Measurements from ENCODE around the gene STX1B. TPM values are rescaled to one million over a fixed set of nuclear protein-coding genes. Genes with fewer than 3 reads are reported as not detected.

STX1B gene
- total RNA-seq, 2 experiments from 2014 or later, result 0.47 to 2.1 TPM

DNA sequence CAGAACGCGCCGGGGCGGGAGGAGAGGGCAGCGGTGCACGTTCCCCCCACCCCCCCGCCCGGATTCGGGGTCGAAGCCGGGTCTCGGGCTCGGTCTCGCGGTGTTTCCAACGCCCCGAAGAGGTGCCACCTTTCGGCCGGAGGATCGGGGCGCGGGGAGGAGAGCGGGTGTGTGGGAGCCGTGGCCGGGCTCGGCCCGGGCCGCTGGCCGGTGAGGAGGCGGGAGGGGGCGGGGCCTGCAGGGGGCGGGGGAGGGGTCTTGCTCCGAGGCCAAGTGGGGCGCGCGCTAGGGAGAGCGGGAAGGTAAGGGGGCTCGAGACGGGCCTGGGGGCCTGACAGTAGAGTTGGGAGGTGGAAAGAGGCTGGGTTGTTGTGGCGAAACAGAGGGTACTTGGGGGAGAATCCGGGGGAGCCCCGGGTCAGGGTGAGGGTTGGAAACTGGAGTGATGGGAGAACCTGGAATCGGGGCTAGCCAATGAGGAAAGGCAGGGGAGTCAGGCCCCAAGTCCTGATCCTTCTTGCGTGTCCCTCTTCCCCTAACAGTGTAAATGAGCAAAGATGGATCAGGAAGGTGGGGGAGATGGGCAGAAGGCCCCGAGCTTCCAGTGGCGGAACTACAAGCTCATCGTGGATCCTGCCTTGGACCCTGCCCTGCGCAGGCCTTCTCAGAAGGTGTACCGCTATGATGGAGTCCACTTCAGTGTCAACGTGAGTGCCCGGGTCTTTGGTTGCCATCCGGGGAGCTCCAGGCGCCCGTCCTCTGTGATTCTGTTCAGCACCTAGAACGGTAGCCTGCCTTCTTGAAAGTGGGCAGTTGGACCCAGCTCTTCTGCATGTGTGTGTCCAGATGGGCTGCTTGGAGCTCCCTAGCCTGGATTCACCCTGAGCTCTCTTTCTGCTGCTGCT is 52.0 kb downstream of the STX1B start:
- TF ChIP-seq EZH2phosphoT487 (IDR thresholded peaks at IDR 0.05; ENCODE audit: borderline replicate concordance, low read depth, low read length), result no peak
- TF ChIP-seq, protein P1, sequence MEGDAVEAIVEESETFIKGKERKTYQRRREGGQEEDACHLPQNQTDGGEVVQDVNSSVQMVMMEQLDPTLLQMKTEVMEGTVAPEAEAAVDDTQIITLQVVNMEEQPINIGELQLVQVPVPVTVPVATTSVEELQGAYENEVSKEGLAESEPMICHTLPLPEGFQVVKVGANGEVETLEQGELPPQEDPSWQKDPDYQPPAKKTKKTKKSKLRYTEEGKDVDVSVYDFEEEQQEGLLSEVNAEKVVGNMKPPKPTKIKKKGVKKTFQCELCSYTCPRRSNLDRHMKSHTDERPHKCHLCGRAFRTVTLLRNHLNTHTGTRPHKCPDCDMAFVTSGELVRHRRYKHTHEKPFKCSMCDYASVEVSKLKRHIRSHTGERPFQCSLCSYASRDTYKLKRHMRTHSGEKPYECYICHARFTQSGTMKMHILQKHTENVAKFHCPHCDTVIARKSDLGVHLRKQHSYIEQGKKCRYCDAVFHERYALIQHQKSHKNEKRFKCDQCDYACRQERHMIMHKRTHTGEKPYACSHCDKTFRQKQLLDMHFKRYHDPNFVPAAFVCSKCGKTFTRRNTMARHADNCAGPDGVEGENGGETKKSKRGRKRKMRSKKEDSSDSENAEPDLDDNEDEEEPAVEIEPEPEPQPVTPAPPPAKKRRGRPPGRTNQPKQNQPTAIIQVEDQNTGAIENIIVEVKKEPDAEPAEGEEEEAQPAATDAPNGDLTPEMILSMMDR (conservative IDR thresholded peaks at IDR 0.05; ENCODE audit: low read length), result no peak
- intact Hi-C loops (cut with micrococcal nuclease; ENCODE audit: unreplicated experiment), result loop anchor here (5.0 kb wide), 1 partner anchor 114 kb away; the partner anchor contains the start of genes ZNF646 and ZNF668
- ChIA-PET POLR2A (interaction anchor here (0.5 kb wide), 1 partner anchor 133 kb away, joined by 3 read pairs; no protein-coding TSS in a partner anchor), CTCF (ENCODE audit: unreplicated experiment) (interaction anchor here (0.6 kb wide), 1 partner anchor 33 kb away, joined by 3 read pairs; no protein-coding TSS in a partner anchor)
- H3K9me3 ChIP-seq (ENCODE audit: low read length), result no peaks in the 10 kb centered on the region
- H3K4me3 ChIP-seq (ENCODE audit: low read depth, low read length, poor library complexity, severe bottlenecking), result peak overlapping the region; percentile 75
- H3K4me2 ChIP-seq (ENCODE audit: low read length), result peak overlapping the region; percentile 94
- peaks cover 33% of the 10 kb centered on the region for H3K4me1 ChIP-seq (ENCODE audit: insufficient read depth, low read length, poor library complexity, severe bottlenecking)
- no TSS peak for BruUV-seq (replicated peaks)
- peaks cover 11% of the 10 kb centered on the region for H4K20me1 ChIP-seq (ENCODE audit: insufficient read depth, low read length)
- peak overlapping the region; percentile 90 for H3K27ac ChIP-seq (ENCODE audit: low read depth, low read length, poor library complexity, severe bottlenecking)
- H3K9me2 ChIP-seq (ENCODE audit: insufficient read depth, low read length), result no peaks in the 10 kb centered on the region
- no peak overlapping the region for H2AFZ ChIP-seq (ENCODE audit: low read length)
- H3K79me2 ChIP-seq (ENCODE audit: insufficient read depth, low read depth, low read length), result peaks cover 27% of the 10 kb centered on the region
- H3K36me3 ChIP-seq (ENCODE audit: insufficient read depth, low read length), result peaks cover 49% of the 10 kb centered on the region
- peak; percentile 73 for DNase-seq (ENCODE audit: low spot score)

- H3K79me2 ChIP-seq (ENCODE audit: insufficient read depth, low read depth, low read length), result peaks cover 27% of the 10 kb centered on the region
- H3K4me1 ChIP-seq (ENCODE audit: insufficient read depth, low read length, poor library complexity, severe bottlenecking), result peaks cover 35% of the 10 kb centered on the region
- H3K27ac ChIP-seq (ENCODE audit: low read depth, low read length, poor library complexity, severe bottlenecking), result peak within 1 kb of the TSS; percentile 90
- ChIA-PET CTCF (ENCODE audit: unreplicated experiment) (no interaction called here), POLR2A (interaction anchor here (0.5 kb wide), 1 partner anchor 100 kb away, joined by 3 read pairs; no protein-coding TSS in a partner anchor)
- TF ChIP-seq, protein P1 (conservative IDR thresholded peaks at IDR 0.05; ENCODE audit: low read length), result no peak
- no peak for TF ChIP-seq EZH2phosphoT487 (IDR thresholded peaks at IDR 0.05; ENCODE audit: borderline replicate concordance, low read depth, low read length)
- H4K20me1 ChIP-seq (ENCODE audit: insufficient read depth, low read length), result peaks cover 11% of the 10 kb centered on the region
- H3K4me2 ChIP-seq (ENCODE audit: low read length), result peak within 1 kb of the TSS; percentile 94
- peak within 1 kb of the TSS; percentile 75 for H3K4me3 ChIP-seq (ENCODE audit: low read depth, low read length, poor library complexity, severe bottlenecking)
- DNase-seq (ENCODE audit: low spot score), result peak; percentile 99
- intact Hi-C loops (cut with micrococcal nuclease; ENCODE audit: unreplicated experiment), result loop anchor here (2.0 to 5.0 kb wide), 2 partner anchors 35 to 115 kb away; partner anchors contain the start of genes FBXL19, ZNF646 and ZNF668
- H3K36me3 ChIP-seq (ENCODE audit: insufficient read depth, low read length), result peaks cover 41% of the 10 kb centered on the region
- H3K9me2 ChIP-seq (ENCODE audit: insufficient read depth, low read length), result no peaks in the 10 kb centered on the region
- H2AFZ ChIP-seq (ENCODE audit: low read length), result peak within 1 kb of the TSS; percentile 89
- no peaks in the 10 kb centered on the region for H3K9me3 ChIP-seq (ENCODE audit: low read length)
- BruUV-seq (replicated peaks), result no TSS peak
Observed at GRCh38 chr16:30957456-30958174, 52.8 kb downstream of the STX1B start, which contains the start of gene SETD1A. Gene SETD1A, plus strand, starts transcription at chr16:30957754. Its CDS starts 978 bp downstream, at chr16:30958732.
